Measurements from ENCODE around the gene EVX1. TPM values are rescaled to one million over a fixed set of nuclear protein-coding genes. Genes with fewer than 3 reads are reported as not detected.

EVX1 gene
- total and polyA plus RNA-seq, 12 donors, result 0.64 to 8.7 (median 1.1) TPM; not detected in 2

- Histone ChIP-seq H3K4me1 (replicated peaks in 1 of 2) (no peaks in the 10 kb centered on the region), H3K27ac (no peak overlapping the region), H3K4me3 (no peak overlapping the region), H3K9me3 (replicated peaks in 1 of 3) (no peaks in the 10 kb centered on the region), H3K27me3 (peaks cover 63% of the 10 kb centered on the region), H3K36me3 (replicated peaks in 1 of 2) (no peaks in the 10 kb centered on the region)
- TF ChIP-seq POLR2A (IDR thresholded peaks at IDR 0.05) (no peak), CTCF (IDR thresholded peaks at IDR 0.05) (no peak)
- intact Hi-C loops (cut with DNase I), result no loop called here
- DNase-seq, result peak in 1 of 7 donors; percentile 28
- 16 to 20% (median 20%) methylated on average over 25 to 61 of the region's 61 CpGs for WGBS, 4 donors
Measured at GRCh38 chr7:27224983-27225934, 17.3 kb upstream of the EVX1 start.

GRCh38 chr7:27229448-27229847, 13.2 kb upstream of the EVX1 start:
- intact Hi-C loops (cut with DNase I), result no loop called here
- Histone ChIP-seq H3K36me3 (replicated peaks in 1 of 2) (no peaks in the 10 kb centered on the region), H3K9me3 (replicated peaks in 1 of 3) (no peaks in the 10 kb centered on the region), H3K27me3 (peaks cover 25% of the 10 kb centered on the region), H3K4me3 (no peak overlapping the region), H3K27ac (no peak overlapping the region), H3K4me1 (replicated peaks in 1 of 2) (no peaks in the 10 kb centered on the region)
- TF ChIP-seq POLR2A (IDR thresholded peaks at IDR 0.05), result no peak
- TF ChIP-seq CTCF (IDR thresholded peaks at IDR 0.05), result no peak
- 50 to 64% (median 56%) methylated on average over 4 of the region's 4 CpGs for WGBS, 4 donors
- DNase-seq, result peak in 5 of 7 donors; percentile 45 to 66 (median 56)

GRCh38 chr7:27235387-27236311, 7.0 kb upstream of the EVX1 start:
- Histone ChIP-seq H3K27me3 (peaks cover 30% of the 10 kb centered on the region), H3K4me1 (replicated peaks in 1 of 2) (peaks cover 0 to 18% of the 10 kb centered on the region in 2 donors), H3K36me3 (replicated peaks in 1 of 2) (no peaks in the 10 kb centered on the region), H3K4me3 (peak overlapping the region in 2 of 4 donors; percentile 16 to 58), H3K9me3 (replicated peaks in 1 of 3) (no peaks in the 10 kb centered on the region), H3K27ac (no peak overlapping the region)
- WGBS, 4 donors, result 7 to 45% (median 23%) methylated on average over 7 to 66 of the region's 66 CpGs
- TF ChIP-seq POLR2A (IDR thresholded peaks at IDR 0.05) (no peak), CTCF (IDR thresholded peaks at IDR 0.05) (peak; percentile 22 to 57 (median 47))
- intact Hi-C loops (cut with DNase I), result loop anchor here in 1 of 2 donors (10.0 kb wide), 1 partner anchor 339 kb away; no protein-coding TSS in a partner anchor
- DNase-seq, result peak in 6 of 7 donors; percentile 52 to 77 (median 64)
